ENCODE results near the gene ARHGAP8.
"Not testable (repeated sequence)": the region's sequence is repeated elsewhere in the genome, so short reads cannot be mapped to it uniquely, and the experiment has no call there.

ARHGAP8 gene

DNA sequence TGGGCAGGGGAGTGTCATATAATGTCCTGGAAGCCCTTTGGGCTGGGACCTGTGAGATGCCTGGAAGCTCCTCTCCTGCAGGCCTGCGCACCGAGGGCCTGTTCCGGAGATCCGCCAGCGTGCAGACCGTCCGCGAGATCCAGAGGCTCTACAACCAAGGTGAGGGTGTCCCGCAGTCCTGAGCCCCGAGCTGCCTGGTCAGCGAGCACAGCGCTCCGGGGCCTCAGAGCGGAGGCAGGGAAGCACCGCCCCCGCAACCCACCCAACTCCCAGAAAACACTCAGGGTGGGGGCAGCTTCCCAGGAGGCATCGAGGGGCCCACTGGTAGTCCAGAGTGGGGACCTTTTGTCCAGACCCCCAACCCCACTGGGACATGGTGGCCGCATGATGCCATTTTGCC lies 95.5 kb downstream of the ARHGAP8 start:
- TF ChIP-seq, protein P1, sequence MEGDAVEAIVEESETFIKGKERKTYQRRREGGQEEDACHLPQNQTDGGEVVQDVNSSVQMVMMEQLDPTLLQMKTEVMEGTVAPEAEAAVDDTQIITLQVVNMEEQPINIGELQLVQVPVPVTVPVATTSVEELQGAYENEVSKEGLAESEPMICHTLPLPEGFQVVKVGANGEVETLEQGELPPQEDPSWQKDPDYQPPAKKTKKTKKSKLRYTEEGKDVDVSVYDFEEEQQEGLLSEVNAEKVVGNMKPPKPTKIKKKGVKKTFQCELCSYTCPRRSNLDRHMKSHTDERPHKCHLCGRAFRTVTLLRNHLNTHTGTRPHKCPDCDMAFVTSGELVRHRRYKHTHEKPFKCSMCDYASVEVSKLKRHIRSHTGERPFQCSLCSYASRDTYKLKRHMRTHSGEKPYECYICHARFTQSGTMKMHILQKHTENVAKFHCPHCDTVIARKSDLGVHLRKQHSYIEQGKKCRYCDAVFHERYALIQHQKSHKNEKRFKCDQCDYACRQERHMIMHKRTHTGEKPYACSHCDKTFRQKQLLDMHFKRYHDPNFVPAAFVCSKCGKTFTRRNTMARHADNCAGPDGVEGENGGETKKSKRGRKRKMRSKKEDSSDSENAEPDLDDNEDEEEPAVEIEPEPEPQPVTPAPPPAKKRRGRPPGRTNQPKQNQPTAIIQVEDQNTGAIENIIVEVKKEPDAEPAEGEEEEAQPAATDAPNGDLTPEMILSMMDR (IDR thresholded peaks at IDR 0.05; ENCODE audit: low read depth, low read length) = no peak
- TF ChIP-seq MYC (IDR thresholded peaks at IDR 0.05; ENCODE audit: low read depth, low read length) = no peak
- TF ChIP-seq POLR2A (IDR thresholded peaks at IDR 0.05; ENCODE audit: extremely low read depth, insufficient read length) = no peak
- TF ChIP-seq, protein P2, sequence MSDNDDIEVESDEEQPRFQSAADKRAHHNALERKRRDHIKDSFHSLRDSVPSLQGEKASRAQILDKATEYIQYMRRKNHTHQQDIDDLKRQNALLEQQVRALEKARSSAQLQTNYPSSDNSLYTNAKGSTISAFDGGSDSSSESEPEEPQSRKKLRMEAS (IDR thresholded peaks at IDR 0.05; ENCODE audit: low read depth, low read length) = no peak
- DNase-seq (ENCODE audit: low read depth) = no peak
- no peak overlapping the region for H3K4me3 ChIP-seq (ENCODE audit: low read depth, low read length)

DNA sequence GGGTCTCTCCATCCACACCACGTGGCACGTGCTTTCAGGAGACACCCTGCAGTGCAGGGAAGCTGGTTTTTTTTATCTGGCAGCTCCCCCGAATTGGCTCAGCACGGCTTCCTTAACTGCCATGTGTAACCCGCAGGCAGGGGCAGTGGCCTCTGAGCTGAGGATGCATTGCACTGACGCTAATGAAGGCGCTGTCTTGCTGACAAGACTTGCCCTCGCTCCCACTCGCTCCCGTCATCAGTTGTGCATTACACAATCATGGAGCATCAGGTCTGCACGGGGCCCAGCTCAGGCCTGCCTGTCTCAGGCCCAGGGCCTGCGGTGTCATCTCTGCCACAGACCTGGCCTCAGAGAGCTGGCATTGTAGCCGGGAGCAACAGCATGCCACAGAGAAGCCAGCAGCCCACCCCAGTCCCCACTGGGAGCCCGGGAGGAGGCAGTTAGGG lies 95.9 kb downstream of the ARHGAP8 start:
- H3K4me3 ChIP-seq (ENCODE audit: low read depth, low read length) = no peak overlapping the region
- DNase-seq (ENCODE audit: low read depth) = peak; percentile 92
- TF ChIP-seq POLR2A (IDR thresholded peaks at IDR 0.05; ENCODE audit: extremely low read depth, insufficient read length) = no peak
- TF ChIP-seq, protein P2 (IDR thresholded peaks at IDR 0.05; ENCODE audit: low read depth, low read length) = peak; percentile 92
- TF ChIP-seq, protein P1 (IDR thresholded peaks at IDR 0.05; ENCODE audit: low read depth, low read length) = no peak
- TF ChIP-seq MYC (IDR thresholded peaks at IDR 0.05; ENCODE audit: low read depth, low read length) = peak; percentile 69

DNA sequence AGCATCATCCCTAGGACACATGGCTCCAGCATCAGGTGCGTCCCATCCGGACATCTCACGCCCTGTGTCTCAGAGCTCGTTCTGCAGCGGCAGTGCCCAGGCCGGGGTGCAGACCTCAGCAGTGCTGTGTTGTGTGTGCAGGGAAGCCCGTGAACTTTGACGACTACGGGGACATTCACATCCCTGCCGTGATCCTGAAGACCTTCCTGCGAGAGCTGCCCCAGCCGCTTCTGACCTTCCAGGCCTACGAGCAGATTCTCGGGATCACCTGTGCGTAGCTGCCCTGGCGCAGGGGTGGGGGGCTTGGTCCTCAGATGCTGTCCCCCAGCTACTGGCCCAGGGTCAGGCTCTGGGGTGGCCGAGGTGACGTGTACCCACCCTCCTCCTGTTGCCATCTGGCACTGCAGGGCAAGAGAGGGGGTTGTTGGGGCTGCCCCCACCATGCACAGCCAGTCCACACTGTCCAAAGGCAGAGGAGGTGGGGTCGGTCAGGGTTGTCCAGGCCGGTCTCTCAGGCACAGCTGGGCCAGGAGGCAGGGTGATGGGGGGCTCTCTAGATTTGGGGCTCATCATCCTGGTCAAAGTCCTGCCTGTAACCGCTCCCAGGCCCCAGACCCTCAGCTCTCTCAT lies 96.5 kb downstream of the ARHGAP8 start:
- DNase-seq (ENCODE audit: low read depth) = no peak
- no peak overlapping the region for H3K4me3 ChIP-seq (ENCODE audit: low read depth, low read length)
- TF ChIP-seq POLR2A (IDR thresholded peaks at IDR 0.05; ENCODE audit: extremely low read depth, insufficient read length) = no peak
- TF ChIP-seq, protein P1 (IDR thresholded peaks at IDR 0.05; ENCODE audit: low read depth, low read length) = no peak
- no peak for TF ChIP-seq MYC (IDR thresholded peaks at IDR 0.05; ENCODE audit: low read depth, low read length)

DNA sequence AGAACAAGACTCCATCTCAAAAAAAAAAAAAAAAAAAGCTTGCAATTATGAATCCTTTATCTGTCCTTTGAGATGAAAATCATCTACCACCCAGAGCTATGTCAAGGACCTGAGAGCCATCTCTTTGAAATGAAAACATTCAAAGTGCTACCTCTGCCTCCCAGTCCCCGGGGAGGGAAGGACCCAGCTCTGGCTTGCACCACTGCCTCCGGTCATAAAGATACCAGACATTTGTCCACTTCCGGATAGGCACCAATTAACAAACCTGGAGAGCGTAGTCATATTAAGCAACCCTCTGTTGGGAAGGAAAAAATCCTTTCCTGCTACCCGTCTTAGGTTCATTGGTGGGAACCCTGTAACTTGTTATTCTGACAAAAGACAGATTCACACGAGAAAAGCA lies 98.6 kb downstream of the ARHGAP8 start:
- no peak for TF ChIP-seq POLR2A (IDR thresholded peaks at IDR 0.05; ENCODE audit: extremely low read depth, insufficient read length)
- TF ChIP-seq, protein P2 (IDR thresholded peaks at IDR 0.05; ENCODE audit: low read depth, low read length) = no peak
- no peak for TF ChIP-seq MYC (IDR thresholded peaks at IDR 0.05; ENCODE audit: low read depth, low read length)
- TF ChIP-seq, protein P1 (IDR thresholded peaks at IDR 0.05; ENCODE audit: low read depth, low read length) = no peak
- H3K4me3 ChIP-seq (ENCODE audit: low read depth, low read length) = no peak overlapping the region
- DNase-seq (ENCODE audit: low read depth) = peak; percentile 78

DNA sequence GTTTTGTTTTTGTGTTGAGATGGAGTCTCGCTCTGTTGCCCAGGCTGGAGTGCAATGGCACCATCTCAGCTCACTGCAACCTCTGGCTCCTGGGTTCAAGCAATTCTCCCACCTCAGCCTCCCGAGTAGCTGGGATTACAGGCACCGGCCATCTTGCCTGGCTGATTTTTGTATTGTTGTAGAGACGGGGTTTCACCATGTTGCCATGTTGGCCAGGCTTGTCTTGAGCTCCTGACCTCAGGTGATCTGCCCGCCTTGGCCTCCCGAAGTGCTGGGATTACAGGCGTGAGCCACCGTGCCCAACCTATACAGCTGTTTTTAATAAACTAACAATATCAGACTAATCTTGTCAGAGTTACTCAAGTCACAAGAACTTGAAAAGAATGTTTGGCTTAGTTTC lies 102.3 kb downstream of the ARHGAP8 start:
- DNase-seq (ENCODE audit: low read depth); H3K4me3 ChIP-seq (ENCODE audit: low read depth, low read length): not testable (repeated sequence)

DNA sequence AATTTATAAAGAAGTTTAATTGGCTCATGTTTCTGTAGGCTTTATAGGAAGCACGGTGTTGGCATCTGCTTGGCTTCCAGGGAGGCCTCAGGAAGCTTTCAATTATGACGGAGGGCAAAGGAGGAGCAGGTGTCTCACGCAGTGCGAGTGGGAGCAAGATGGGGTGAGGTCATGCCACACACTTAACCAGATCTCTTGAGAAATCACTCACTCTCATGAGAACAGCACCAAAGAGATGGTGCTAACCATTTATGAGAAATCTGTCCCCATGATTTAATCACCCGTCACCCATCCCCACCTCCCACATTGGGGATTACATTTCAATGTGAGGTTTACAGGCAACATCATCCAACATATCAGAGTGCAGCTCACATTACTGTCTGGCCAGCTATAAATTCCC lies 103.5 kb downstream of the ARHGAP8 start:
- no peak for DNase-seq (ENCODE audit: low read depth)
- TF ChIP-seq MYC (IDR thresholded peaks at IDR 0.05; ENCODE audit: low read depth, low read length) (no peak), POLR2A (IDR thresholded peaks at IDR 0.05; ENCODE audit: extremely low read depth, insufficient read length) (no peak)
- TF ChIP-seq, protein P2 (IDR thresholded peaks at IDR 0.05; ENCODE audit: low read depth, low read length) = no peak
- TF ChIP-seq, protein P1 (IDR thresholded peaks at IDR 0.05; ENCODE audit: low read depth, low read length) = no peak
- H3K4me3 ChIP-seq (ENCODE audit: low read depth, low read length) = no peak overlapping the region

DNA sequence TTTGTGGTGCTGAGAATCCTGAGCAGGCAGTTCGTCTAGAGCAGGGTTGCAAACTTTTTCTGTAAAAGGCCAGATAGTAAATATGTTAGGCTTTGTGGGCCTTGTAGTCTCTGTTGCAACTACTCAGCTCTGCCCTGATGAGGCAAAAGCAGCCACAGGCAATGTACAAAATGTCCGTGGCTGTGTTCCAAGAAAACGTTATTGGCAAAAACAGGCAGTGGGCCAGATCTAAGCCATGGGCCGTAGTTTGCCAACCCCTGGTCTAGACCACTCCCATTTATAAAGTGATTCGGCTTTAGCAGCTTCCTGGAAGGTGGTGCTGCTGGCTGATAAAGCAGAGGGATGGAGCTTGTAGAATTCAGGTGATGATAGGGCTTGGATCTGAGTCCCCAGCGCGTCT lies 106.4 kb downstream of the ARHGAP8 start:
- H3K4me3 ChIP-seq (ENCODE audit: low read depth, low read length); DNase-seq (ENCODE audit: low read depth): not testable (repeated sequence)
